Stomach (tissue), 4 donors: Measurements from ENCODE around the gene PFN2.

Experiments
- CTCF ChIP-seq, 7 experiments: fragments of 450-650 bp in 4 of 7; fragments of 200-600 bp in 3 of 7; sonication (generic) in 3 of 7; IDR thresholded peaks; one replicate each; pipeline ENCODE4 v1.5.1; 2016 to 2019; ENCODE audit warnings: antibody characterized with exemption in 7 of 7, control low read depth in 2 of 7, mild to moderate bottlenecking in 1 of 7
- EP300 ChIP-seq: sonication (generic); formaldehyde crosslinking; IDR thresholded peaks from one replicate; pipeline ENCODE4 v1.6.1; 2017; ENCODE audit warnings: antibody characterized with exemption
- POLR2A ChIP-seq, 4 donors: fragments of 450-650 bp; IDR thresholded peaks; one replicate each; pipeline ENCODE4 v1.6.1; 2016; ENCODE audit warnings: antibody characterized with exemption in 4 of 4, control low read depth in 2 of 4, mild to moderate bottlenecking in 1 of 4, moderate library complexity in 1 of 4

GRCh38 chr3:149983628-149984027 lies 12.9 kb upstream of the PFN2 start:
- TF ChIP-seq CTCF (IDR thresholded peaks at IDR 0.05) (no peak), EP300 (no peak), POLR2A (IDR thresholded peaks at IDR 0.05) (no peak)
